Left lobe of liver (tissue), 2 donors: ENCODE measurements around the gene TMX1. TPM values are rescaled to one million over a fixed set of nuclear protein-coding genes. Genes with fewer than 3 reads are reported as not detected.

Source experiments
- ATAC-seq: fragments of 200-7000 bp; cut with Tn5 transposase; one replicate; pipeline ENCODE4 v1.9.1; 2020; ENCODE audit warnings: mild to moderate bottlenecking, moderate library complexity
- DNase-seq: peaks from one replicate; pipeline ENCODE4 v3.0.0-alpha.2; 2020; ENCODE audit warnings: low spot score
- total RNA-seq: library from RNA; stranded (reverse); gene quantifications from one replicate; pipeline ENCODE4 v1.2.1, GENCODE V29; 2021
- donor health status: DM: no; HTN: no; CAD: no; lungs with moderate emphysema.
- donor health status: DM: no; HTN: yes; CAD: no.

Gene TMX1
- total RNA-seq, 1 donor from 2014 or later: 13.3 TPM

- DNase-seq: no peak
- ATAC-seq: no peak
These were observed 51.0 kb downstream of the TMX1 start for GRCh38 chr14:51291016-51291415.

- DNase-seq (no peak), ATAC-seq (no peak)
These were observed 53.3 kb downstream of the TMX1 start for GRCh38 chr14:51293149-51293911.

GRCh38 chr14:51293912-51294389 is 53.9 kb downstream of the TMX1 start:
- ATAC-seq: no peak
- no peak for DNase-seq

- DNase-seq (no peak), ATAC-seq (no peak)
These were observed 55.0 kb downstream of the TMX1 start for GRCh38 chr14:51294951-51295525.

- no peak for DNase-seq
- ATAC-seq: no peak
These were observed 55.7 kb downstream of the TMX1 start for GRCh38 chr14:51295646-51296263.

- DNase-seq: no peak
- no peak for ATAC-seq
These were observed 57.0 kb downstream of the TMX1 start for GRCh38 chr14:51297066-51297465.

GRCh38 chr14:51298895-51299294 is 58.8 kb downstream of the TMX1 start:
- DNase-seq: no peak
- ATAC-seq: no peak

GRCh38 chr14:51302295-51303030 is 62.4 kb downstream of the TMX1 start:
- DNase-seq: no peak
- no peak for ATAC-seq

- no peak for ATAC-seq
These were observed 64.4 kb downstream of the TMX1 start for GRCh38 chr14:51304438-51304837.

GRCh38 chr14:51304941-51305340 is 64.9 kb downstream of the TMX1 start:
- DNase-seq (no peak), ATAC-seq (no peak)

More at GRCh38 chr14:51304438-51304837, 64.4 kb downstream of the TMX1 start:
- no peak for DNase-seq

- DNase-seq: no peak
- no peak for ATAC-seq
These were observed 65.7 kb downstream of the TMX1 start for GRCh38 chr14:51305751-51306150.

Other genes starting within 250 kb of the TMX1 start
- 0.20 TPM for gene TRIM9, start 145.1 kb upstream of the TMX1 start, total RNA-seq